GF-D8 (cell line): ENCODE results near the gene ATF7IP2.
A peak's percentile ranks its signal among the peaks of the same experiment; 100 is the strongest.
"Not testable (repeated sequence)": the region's sequence is repeated elsewhere in the genome, so short reads cannot be mapped to it uniquely, and the experiment has no call there.

Experiments used
- DNase-seq: peaks from one replicate; lab custom pipeline; 2025; lab: John Stamatoyannopoulos, UW

ATF7IP2 gene

GRCh38 chr16:10373556-10373955 lies 12.3 kb upstream of the ATF7IP2 start:
- DNase-seq: no peak

GRCh38 chr16:10376229-10376628 lies 9.6 kb upstream of the ATF7IP2 start:
- no peak for DNase-seq

- no peak for DNase-seq
These were observed 2.2 kb upstream of the ATF7IP2 start for GRCh38 chr16:10383626-10384025.

- peak; percentile 9 for DNase-seq
These were observed 748 bp downstream of the ATF7IP2 start for GRCh38 chr16:10386517-10387100.

- no peak for DNase-seq
These were observed 1.3 kb downstream of the ATF7IP2 start for GRCh38 chr16:10387188-10387617.

GRCh38 chr16:10388988-10389387 lies 3.1 kb downstream of the ATF7IP2 start:
- DNase-seq: no peak

GRCh38 chr16:10390330-10390729 lies 4.5 kb downstream of the ATF7IP2 start:
- DNase-seq: no peak

- DNase-seq: no peak
These were observed 5.0 kb downstream of the ATF7IP2 start for GRCh38 chr16:10390867-10391266.

GRCh38 chr16:10391339-10391738 lies 5.5 kb downstream of the ATF7IP2 start:
- no peak for DNase-seq

- no peak for DNase-seq
These were observed 17.1 kb downstream of the ATF7IP2 start for GRCh38 chr16:10402975-10403374.

- no peak for DNase-seq
These were observed 19.6 kb downstream of the ATF7IP2 start for GRCh38 chr16:10405386-10405939.

- no peak for DNase-seq
These were observed 23.0 kb downstream of the ATF7IP2 start for GRCh38 chr16:10408824-10409381.

- not testable (repeated sequence) for DNase-seq
These were observed 23.9 kb downstream of the ATF7IP2 start for GRCh38 chr16:10409713-10410112.

GRCh38 chr16:10410469-10410868 lies 24.6 kb downstream of the ATF7IP2 start:
- DNase-seq: no peak

GRCh38 chr16:10412935-10413601 lies 27.2 kb downstream of the ATF7IP2 start:
- DNase-seq: no peak

GRCh38 chr16:10418204-10418603 lies 32.3 kb downstream of the ATF7IP2 start:
- not testable (repeated sequence) for DNase-seq

GRCh38 chr16:10419701-10420100 lies 33.8 kb downstream of the ATF7IP2 start:
- no peak for DNase-seq

- no peak for DNase-seq
These were observed 35.7 kb downstream of the ATF7IP2 start for GRCh38 chr16:10421596-10421995.

GRCh38 chr16:10428433-10429168 lies 42.7 kb downstream of the ATF7IP2 start:
- DNase-seq: no peak

- not testable (repeated sequence) for DNase-seq
These were observed 43.6 kb downstream of the ATF7IP2 start for GRCh38 chr16:10429299-10429969.

- DNase-seq: no peak
These were observed 55.9 kb downstream of the ATF7IP2 start for GRCh38 chr16:10441726-10442125.

GRCh38 chr16:10447289-10447688 lies 61.4 kb downstream of the ATF7IP2 start:
- no peak for DNase-seq
